Mucosa of descending colon (tissue), 3 donors: ENCODE data around the gene PSMA7. TPM values are rescaled to one million over a fixed set of nuclear protein-coding genes. Genes with fewer than 3 reads are reported as not detected.

Source experiments
- ATAC-seq: fragments of 200-7000 bp; cut with Tn5 transposase; one replicate; pipeline ENCODE4 v1.9.1; 2020; ENCODE audit warnings: mild to moderate bottlenecking, moderate library complexity
- DNase-seq, 3 donors: peaks; one replicate each; pipeline ENCODE4 v3.0.0-alpha.2; 2020
- H3K36me3 ChIP-seq: fragments of 200-600 bp; one replicate; pipeline ENCODE4 v1.8.0; 2021; ENCODE audit warnings: low read depth, mild to moderate bottlenecking
- H3K4me1 ChIP-seq: fragments of 200-600 bp; one replicate; pipeline ENCODE4 v1.8.0; 2021; ENCODE audit warnings: low read depth, mild to moderate bottlenecking
- H3K4me3 ChIP-seq: fragments of 200-600 bp; one replicate; pipeline ENCODE4 v1.8.0; 2021; ENCODE audit warnings: mild to moderate bottlenecking
- H3K9me3 ChIP-seq: fragments of 200-600 bp; one replicate; pipeline ENCODE4 v1.8.0; 2021; ENCODE audit warnings: mild to moderate bottlenecking
- CTCF ChIP-seq: fragments of 200-600 bp; IDR thresholded peaks from one replicate; pipeline ENCODE4 v1.8.0; 2022; ENCODE audit warnings: antibody characterized with exemption, mild to moderate bottlenecking
- intact Hi-C, 2 donors: fragments of 100-400 bp; cut with DNase I in 1 of 2; cut with micrococcal nuclease in 1 of 2; formaldehyde crosslinking; loops; one replicate each; pipeline versions ENCODE4 v1.11.0 to v1.11.1; 2022; cut with DNase I, micrococcal nuclease
- total RNA-seq, 3 donors: library from RNA; stranded (reverse); fragmentation: NEBNext Ultra II Directional in 2 of 3; extraction: Animal tissue kit (Norgen Biotek cat#: 25700) in 2 of 3; gene quantifications; one replicate each; pipeline versions ENCODE4 v1.2.1 to v1.2.4, GENCODE V29; 2021 to 2023
- donor health status: DM: no; HTN: no; CAD: no; lungs with moderate emphysema.
- donor health status: DM: no; HTN: no; CAD: no.
- donor health status: DM: no; HTN: yes; CAD: no.

PSMA7 gene
- total RNA-seq, 3 donors from 2014 or later: 129 to 197 (median 194) TPM

GRCh38 chr20:62112368-62112767, 30.8 kb downstream of the PSMA7 start:
- intact Hi-C loops: no loop called here
- TF ChIP-seq CTCF: no peak
- H3K9me3 ChIP-seq: peaks cover 53% of the 10 kb centered on the region
- no peaks in the 10 kb centered on the region for H3K4me1 ChIP-seq
- no peak overlapping the region for H3K4me3 ChIP-seq
- no peaks in the 10 kb centered on the region for H3K36me3 ChIP-seq
- ATAC-seq (no peak), DNase-seq (no peak)

- H3K4me1 ChIP-seq: no peaks in the 10 kb centered on the region
- no peak for DNase-seq
- H3K36me3 ChIP-seq: no peaks in the 10 kb centered on the region
- peak; percentile 72 for ATAC-seq
- TF ChIP-seq CTCF: no peak
- peaks cover 58% of the 10 kb centered on the region for H3K9me3 ChIP-seq
- intact Hi-C loops: no loop called here
- no peak overlapping the region for H3K4me3 ChIP-seq
Measured at GRCh38 chr20:62111148-62111547, 32.0 kb downstream of the PSMA7 start.

GRCh38 chr20:62105592-62105991, 37.6 kb downstream of the PSMA7 start:
- H3K36me3 ChIP-seq: no peaks in the 10 kb centered on the region
- H3K4me1 ChIP-seq: peaks cover 11% of the 10 kb centered on the region
- TF ChIP-seq CTCF: no peak
- H3K9me3 ChIP-seq: peaks cover 40% of the 10 kb centered on the region
- no peak overlapping the region for H3K4me3 ChIP-seq
- DNase-seq (no peak), ATAC-seq (no peak)
- intact Hi-C loops: no loop called here

GRCh38 chr20:62104791-62105345, 38.3 kb downstream of the PSMA7 start:
- DNase-seq (peak in 1 of 3 donors; percentile 57), ATAC-seq (peak; percentile 95)
- Histone ChIP-seq H3K4me3 (no peak overlapping the region), H3K4me1 (peaks cover 11% of the 10 kb centered on the region), H3K9me3 (peaks cover 33% of the 10 kb centered on the region), H3K36me3 (no peaks in the 10 kb centered on the region)
- no peak for TF ChIP-seq CTCF
- intact Hi-C loops: no loop called here

GRCh38 chr20:62104234-62104789, 38.9 kb downstream of the PSMA7 start:
- H3K36me3 ChIP-seq: no peaks in the 10 kb centered on the region
- TF ChIP-seq CTCF: no peak
- DNase-seq (no peak), ATAC-seq (no peak)
- no peak overlapping the region for H3K4me3 ChIP-seq
- intact Hi-C loops: no loop called here
- H3K9me3 ChIP-seq: peaks cover 28% of the 10 kb centered on the region
- H3K4me1 ChIP-seq: peaks cover 11% of the 10 kb centered on the region
